ENCODE results near the gene RHCG.

The RHCG gene

DNA sequence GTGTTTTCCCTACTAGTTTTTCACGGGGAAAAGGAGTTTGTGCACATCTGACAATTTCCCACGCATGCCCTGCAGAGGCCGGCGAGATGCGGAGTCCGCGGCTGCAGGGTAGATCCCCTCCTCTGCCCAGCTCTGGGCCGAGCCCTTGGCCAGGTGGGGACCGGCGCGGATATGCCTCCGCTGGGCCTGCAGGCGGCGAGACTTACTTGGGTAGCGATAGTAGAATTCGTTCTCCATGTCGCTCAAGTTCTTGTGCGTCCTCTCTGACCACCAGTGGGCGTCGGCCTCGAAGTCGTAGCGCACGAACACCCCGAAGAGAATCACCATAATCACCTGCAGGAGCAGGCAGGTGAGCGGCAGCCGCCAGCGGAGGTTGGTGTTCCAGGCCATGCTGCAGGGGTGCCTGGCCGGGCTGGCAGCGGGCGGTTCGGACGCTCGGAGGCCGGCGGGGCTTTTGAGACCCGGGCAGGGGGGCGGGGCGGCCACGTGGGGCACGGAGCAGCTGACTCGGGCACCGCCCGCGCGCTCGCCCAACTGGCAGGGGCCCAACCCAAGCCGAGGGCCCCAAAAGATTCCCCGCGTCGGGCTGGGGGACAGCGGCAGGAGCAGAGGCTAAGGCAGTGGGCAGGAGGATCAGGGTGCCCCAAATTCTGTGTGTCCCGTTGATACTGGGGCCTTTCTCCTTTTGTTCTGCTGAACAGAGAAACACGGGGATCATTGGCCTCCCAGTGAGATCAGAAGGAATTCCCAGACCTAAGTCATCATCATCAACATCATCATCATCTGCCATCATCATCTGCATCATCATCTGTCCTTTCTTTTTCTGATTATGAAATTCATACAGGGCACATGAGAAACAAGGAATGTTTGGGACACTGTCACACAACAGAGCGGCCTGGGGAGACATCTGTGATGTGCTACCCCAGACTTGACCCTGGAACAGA lies at the start of gene RHCG:
RHCG (minus strand) TSS at position 429 of the 944 bp plus-strand sequence; CDS start at position 390, 39 bp downstream.
- no peak for DNase-seq (ENCODE audit: low read depth in 2 of 2)

GRCh38 chr15:89543389-89543788 lies 47.0 kb upstream of the RHCG start:
- DNase-seq (ENCODE audit: low read depth in 2 of 2): no peak

DNA sequence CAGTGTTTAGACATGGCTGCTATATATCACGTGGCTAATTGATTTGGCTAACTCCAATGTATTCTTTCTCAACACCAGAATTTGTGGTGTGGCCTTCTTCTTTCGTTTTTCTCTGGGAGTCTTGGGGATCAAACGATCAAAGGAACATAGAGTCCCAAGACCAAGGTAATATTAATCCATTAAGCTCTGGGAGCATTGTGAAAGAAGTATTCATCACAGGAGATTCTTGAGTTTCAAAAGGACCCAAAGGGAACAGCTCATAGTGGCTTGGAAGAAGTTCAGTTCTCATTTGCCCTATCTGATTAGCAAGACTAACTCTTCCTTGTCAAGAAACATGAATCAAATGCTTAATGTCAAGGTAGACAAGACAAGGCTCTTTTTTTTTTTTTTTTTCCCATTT lies 46.0 kb upstream of the RHCG start:
- DNase-seq (ENCODE audit: low read depth in 2 of 2): no peak

- DNase-seq (ENCODE audit: low read depth in 2 of 2): no peak
These were observed 42.6 kb upstream of the RHCG start for GRCh38 chr15:89539027-89539426.

GRCh38 chr15:89533861-89534544 lies 37.6 kb upstream of the RHCG start:
- DNase-seq (ENCODE audit: low read depth in 2 of 2): no peak

- no peak for DNase-seq (ENCODE audit: low read depth in 2 of 2)
These were observed 35.6 kb upstream of the RHCG start for GRCh38 chr15:89531796-89532537.

- DNase-seq (ENCODE audit: low read depth in 2 of 2): no peak
These were observed 34.6 kb upstream of the RHCG start for GRCh38 chr15:89530976-89531375.

DNA sequence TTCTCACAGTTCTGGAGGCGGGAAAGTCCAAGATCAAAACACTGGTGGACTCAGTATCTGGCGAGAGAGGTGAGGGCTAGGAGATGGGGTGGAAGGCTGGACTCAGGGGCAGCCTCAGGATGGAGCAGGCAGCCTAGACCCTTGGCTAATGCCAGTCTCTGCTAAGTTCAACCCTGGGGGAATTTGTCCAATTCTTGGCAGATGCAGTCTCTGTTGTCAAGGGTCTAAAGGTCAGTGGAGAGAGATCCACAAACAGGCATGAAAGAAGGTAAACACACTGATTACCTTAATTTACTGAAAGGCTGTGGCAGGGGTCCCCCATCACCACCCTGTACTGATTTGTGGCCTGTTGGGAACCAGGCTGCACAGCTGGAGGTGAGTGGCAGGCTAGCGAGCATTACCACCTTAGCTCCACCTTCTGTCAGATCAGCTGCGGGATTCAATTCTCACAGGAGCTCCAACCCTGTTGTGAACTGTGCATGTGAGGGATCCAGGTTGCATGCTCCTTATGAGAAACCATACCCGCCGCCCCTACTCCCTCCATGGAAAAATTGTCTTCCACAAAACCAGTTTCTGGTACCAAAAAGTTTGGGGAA lies 32.5 kb upstream of the RHCG start:
- no peak for DNase-seq (ENCODE audit: low read depth in 2 of 2)

GRCh38 chr15:89526601-89527441 lies 30.4 kb upstream of the RHCG start:
- no peak for DNase-seq (ENCODE audit: low read depth in 2 of 2)

DNA sequence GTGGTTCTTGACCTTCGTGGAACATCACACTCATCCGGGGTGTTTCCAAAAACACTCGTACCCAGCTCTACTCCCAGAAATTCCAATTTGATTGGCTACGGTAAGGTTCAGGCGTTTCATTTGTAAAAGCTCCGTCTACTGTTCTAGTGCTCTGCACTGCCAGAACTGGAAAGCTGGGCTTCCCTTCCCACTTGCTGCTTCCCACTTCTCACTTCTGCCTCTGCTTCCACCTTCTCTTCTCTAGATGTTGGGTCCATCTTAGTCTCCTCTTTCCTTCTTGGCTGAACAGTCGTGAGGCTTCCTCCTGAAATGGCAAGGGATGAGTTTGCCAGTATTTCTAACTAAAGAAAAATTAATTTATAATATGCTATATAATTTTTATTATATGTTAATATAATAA lies 29.8 kb upstream of the RHCG start:
- DNase-seq (ENCODE audit: low read depth in 2 of 2): no peak

DNA sequence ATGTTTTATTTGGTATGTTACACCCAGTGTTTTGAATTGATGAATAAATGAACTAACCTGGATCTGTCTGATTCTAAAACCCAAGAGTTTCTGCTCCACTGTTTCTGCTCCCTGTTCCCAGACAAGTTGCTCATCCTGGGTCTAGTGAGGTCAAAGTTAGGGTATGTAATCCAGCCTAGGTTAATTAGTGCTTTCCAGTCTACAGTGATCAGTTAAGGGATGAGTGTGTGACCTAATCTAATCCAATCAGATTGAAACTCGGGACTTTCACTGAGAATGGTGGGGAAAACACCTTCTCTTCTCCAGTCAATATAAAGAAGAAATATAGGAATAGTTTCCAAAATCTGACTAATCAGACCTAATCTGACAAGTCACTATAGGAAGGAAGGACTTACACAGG lies 27.8 kb upstream of the RHCG start:
- no peak for DNase-seq (ENCODE audit: low read depth in 2 of 2)

GRCh38 chr15:89523101-89523500 lies 26.7 kb upstream of the RHCG start:
- no peak for DNase-seq (ENCODE audit: low read depth in 2 of 2)

DNA sequence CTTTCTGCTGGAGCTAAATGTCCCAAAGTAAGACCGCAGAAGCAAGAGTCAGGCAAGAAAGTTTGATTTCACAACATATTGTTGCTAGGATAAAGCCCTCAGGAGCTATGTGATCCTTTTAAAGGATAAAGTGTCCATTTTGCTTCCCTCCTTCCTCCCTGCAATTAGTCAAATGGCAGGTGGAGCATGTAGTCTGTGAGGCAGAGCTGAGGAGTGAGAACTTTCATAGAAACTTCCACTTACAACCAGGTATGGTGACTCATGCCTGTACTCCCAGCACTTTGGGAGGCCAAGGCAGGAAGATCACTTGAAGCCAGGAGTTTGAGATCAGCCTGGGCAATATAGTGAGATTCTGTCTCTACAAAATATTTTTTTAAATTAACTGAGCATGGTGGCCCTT lies 25.2 kb upstream of the RHCG start:
- no peak for DNase-seq (ENCODE audit: low read depth in 2 of 2)

DNA sequence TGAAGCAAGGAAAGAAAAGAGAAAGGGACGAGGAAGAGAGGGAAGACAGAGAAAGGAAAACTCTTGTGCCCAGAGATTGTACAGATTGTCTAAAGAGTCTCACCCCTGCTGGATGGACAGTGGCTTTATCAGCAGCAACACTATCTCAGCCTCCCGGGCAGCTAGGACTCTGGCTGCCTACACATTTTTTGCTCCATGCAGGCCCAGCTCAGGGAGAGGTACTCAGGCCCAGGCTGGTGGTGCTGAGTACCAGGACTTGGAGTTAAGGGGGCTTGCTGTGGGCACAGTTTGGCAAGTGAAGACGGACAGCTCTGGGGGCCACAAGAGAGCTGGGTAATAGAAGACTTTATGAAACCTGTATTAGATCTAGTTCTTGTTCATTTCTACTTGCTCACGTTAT lies 19.1 kb upstream of the RHCG start:
- DNase-seq (ENCODE audit: low read depth in 2 of 2): no peak

- no peak for DNase-seq (ENCODE audit: low read depth in 2 of 2)
These were observed 18.4 kb upstream of the RHCG start for GRCh38 chr15:89514596-89515406.

DNA sequence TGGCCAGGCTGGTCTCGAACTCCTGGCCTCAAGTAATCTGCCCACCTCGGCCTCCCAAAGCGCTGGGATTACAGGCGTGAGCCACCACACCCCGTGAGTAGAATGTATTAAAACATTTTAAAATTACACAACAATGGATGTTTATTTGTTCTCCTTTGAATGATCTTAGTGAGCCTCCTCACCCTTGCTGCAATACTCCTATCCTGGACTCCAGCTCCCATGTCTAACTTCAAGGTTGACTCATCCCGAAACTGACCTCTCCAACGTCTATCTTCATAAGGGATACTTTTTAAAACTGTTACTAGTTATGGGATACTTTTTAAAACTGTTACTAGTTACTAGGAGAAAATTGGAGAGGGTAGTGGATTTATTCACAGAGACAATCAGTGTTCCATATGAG lies 17.8 kb upstream of the RHCG start:
- DNase-seq (ENCODE audit: low read depth in 2 of 2): no peak

- no peak for DNase-seq (ENCODE audit: low read depth in 2 of 2)
These were observed 16.9 kb upstream of the RHCG start for GRCh38 chr15:89513284-89513683.

DNA sequence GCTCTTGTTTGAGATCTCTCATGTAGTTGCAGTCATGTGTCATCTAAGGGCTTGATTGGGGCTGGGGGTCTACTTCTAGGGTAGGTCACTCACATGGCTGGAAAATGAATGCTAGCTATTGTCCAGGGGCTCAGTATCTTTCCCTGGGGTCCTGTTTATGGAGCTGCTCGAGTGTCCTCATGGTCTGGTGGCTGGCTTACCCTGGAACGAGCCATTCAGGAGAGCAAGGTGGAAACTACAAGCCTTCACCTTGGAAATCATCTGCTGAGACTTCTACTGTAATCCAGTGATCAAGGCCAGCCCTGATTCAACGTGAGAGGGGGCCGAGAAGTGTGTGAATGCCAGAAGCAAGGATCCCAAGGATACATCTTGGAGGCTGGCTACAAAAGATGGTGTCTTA lies 16.2 kb upstream of the RHCG start:
- no peak for DNase-seq (ENCODE audit: low read depth in 2 of 2)

- no peak for DNase-seq (ENCODE audit: low read depth in 2 of 2)
These were observed 9.8 kb upstream of the RHCG start for GRCh38 chr15:89506026-89506686.

DNA sequence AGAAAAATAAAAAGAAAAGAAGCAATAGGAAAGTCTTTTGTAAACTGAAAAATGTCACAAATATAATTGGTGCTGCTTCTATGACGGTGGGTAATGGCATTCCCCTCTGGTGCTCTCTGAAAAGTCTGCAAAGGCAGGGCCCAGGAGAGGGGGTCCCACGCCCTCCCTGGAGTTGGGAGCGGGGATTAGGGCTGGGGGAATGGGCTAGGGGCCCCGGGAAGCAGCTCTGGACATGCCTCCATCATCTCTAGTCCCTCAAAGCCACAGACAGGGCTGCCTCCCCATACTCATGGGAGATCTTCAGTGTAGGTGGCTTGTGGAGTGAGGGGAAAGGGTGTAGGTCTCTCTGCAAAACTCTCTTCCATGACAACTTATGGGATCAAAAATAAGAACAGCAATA lies 7.8 kb upstream of the RHCG start:
- DNase-seq (ENCODE audit: low read depth in 2 of 2): no peak

Measured in activated CD8-positive, alpha-beta memory T cell treated with anti-CD3 and anti-CD28 coated beads for 4 hours (primary cell).